ENCODE results near the gene SPPL3.
A peak's percentile ranks its signal among the peaks of the same experiment; 100 is the strongest.
"Not testable (repeated sequence)": the region's sequence is repeated elsewhere in the genome, so short reads cannot be mapped to it uniquely, and the experiment has no call there.

SPPL3 gene

GRCh38 chr12:120904197-120904773 lies at the start of gene SPPL3:
Gene SPPL3 (minus strand): TSS chr12:120904358. CDS start chr12:120903867, 491 bp downstream.
- peak; percentile 69 to 76 for DNase-seq

GRCh38 chr12:120950807-120951206 lies 46.6 kb upstream of the SPPL3 start:
- no peak for DNase-seq

- DNase-seq = not testable (repeated sequence)
Measured at GRCh38 chr12:120950260-120950799, 46.2 kb upstream of the SPPL3 start.

- not testable (repeated sequence) for DNase-seq
Measured at GRCh38 chr12:120945516-120945915, 41.4 kb upstream of the SPPL3 start.

GRCh38 chr12:120944645-120945217 lies 40.6 kb upstream of the SPPL3 start:
- DNase-seq = peak in 1 of 2 experiments; percentile 58

- no peak for DNase-seq
Measured at GRCh38 chr12:120943482-120943881, 39.3 kb upstream of the SPPL3 start.

- no peak for DNase-seq
Measured at GRCh38 chr12:120941846-120942405, 37.8 kb upstream of the SPPL3 start.

- DNase-seq = no peak
Measured at GRCh38 chr12:120941412-120941811, 37.3 kb upstream of the SPPL3 start.

- DNase-seq = no peak
Measured at GRCh38 chr12:120940799-120941198, 36.6 kb upstream of the SPPL3 start.

- no peak for DNase-seq
Measured at GRCh38 chr12:120940006-120940405, 35.8 kb upstream of the SPPL3 start.

GRCh38 chr12:120939523-120939922 lies 35.4 kb upstream of the SPPL3 start:
- DNase-seq = no peak

GRCh38 chr12:120938496-120938895 lies 34.3 kb upstream of the SPPL3 start:
- DNase-seq = no peak

- no peak for DNase-seq
Measured at GRCh38 chr12:120936197-120936596, 32.0 kb upstream of the SPPL3 start.

GRCh38 chr12:120933786-120934185 lies 29.6 kb upstream of the SPPL3 start:
- DNase-seq = no peak

- DNase-seq = no peak
Measured at GRCh38 chr12:120932956-120933526, 28.9 kb upstream of the SPPL3 start.

- no peak for DNase-seq
Measured at GRCh38 chr12:120932058-120932457, 27.9 kb upstream of the SPPL3 start.

GRCh38 chr12:120930032-120930431 lies 25.9 kb upstream of the SPPL3 start:
- no peak for DNase-seq

GRCh38 chr12:120928864-120929652 lies 24.9 kb upstream of the SPPL3 start:
- DNase-seq = no peak

GRCh38 chr12:120925740-120926563 lies 21.8 kb upstream of the SPPL3 start:
- no peak for DNase-seq

GRCh38 chr12:120922279-120922678 lies 18.1 kb upstream of the SPPL3 start:
- no peak for DNase-seq

- no peak for DNase-seq
Measured at GRCh38 chr12:120921637-120922036, 17.5 kb upstream of the SPPL3 start.

- DNase-seq = no peak
Measured at GRCh38 chr12:120920178-120920577, 16.0 kb upstream of the SPPL3 start.

Measured in SW 1271 (cell line).